ENCODE results near the gene GLIPR1.

Gene GLIPR1

GRCh38 chr12:75525263-75525662 is 44.7 kb downstream of the GLIPR1 start:
- no peak for DNase-seq

GRCh38 chr12:75526655-75527511 is 46.3 kb downstream of the GLIPR1 start:
- no peak for DNase-seq

GRCh38 chr12:75528272-75528671 is 47.7 kb downstream of the GLIPR1 start:
- DNase-seq, result no peak

- no peak for DNase-seq
These were observed 48.1 kb downstream of the GLIPR1 start for GRCh38 chr12:75528692-75529091.

GRCh38 chr12:75529316-75529715 is 48.8 kb downstream of the GLIPR1 start:
- no peak for DNase-seq

- no peak for DNase-seq
These were observed 49.3 kb downstream of the GLIPR1 start for GRCh38 chr12:75529826-75530225.

GRCh38 chr12:75533239-75533638 is 52.7 kb downstream of the GLIPR1 start:
- DNase-seq, result no peak

GRCh38 chr12:75539889-75540288 is 59.3 kb downstream of the GLIPR1 start:
- DNase-seq, result no peak

- DNase-seq, result no peak
These were observed 62.4 kb downstream of the GLIPR1 start for GRCh38 chr12:75542942-75543341.

- no peak for DNase-seq
These were observed 63.0 kb downstream of the GLIPR1 start for GRCh38 chr12:75543529-75543928.

GRCh38 chr12:75545636-75546035 is 65.1 kb downstream of the GLIPR1 start:
- DNase-seq, result no peak

- no peak for DNase-seq
These were observed 68.3 kb downstream of the GLIPR1 start for GRCh38 chr12:75548879-75549278.

- DNase-seq, result no peak
These were observed 69.4 kb downstream of the GLIPR1 start for GRCh38 chr12:75549989-75550388.

- no peak for DNase-seq
These were observed 70.1 kb downstream of the GLIPR1 start for GRCh38 chr12:75550401-75551240.

- DNase-seq, result no peak
These were observed 70.9 kb downstream of the GLIPR1 start for GRCh38 chr12:75551477-75551876.

GRCh38 chr12:75553398-75553797 is 72.8 kb downstream of the GLIPR1 start:
- no peak for DNase-seq
